Nephron (organoid): ENCODE results near the gene CDHR3.

Experiments used
- H3K27ac Mint-ChIP-seq, 3 experiments: 2 replicates each; pipeline ENCODE4 v1.8.0; 2020; ENCODE audit warnings: mixed read lengths in 3 of 3, mild to moderate bottlenecking in 2 of 3, moderate library complexity in 1 of 3
- H3K27me3 Mint-ChIP-seq: 2 replicates; pipeline ENCODE4 v1.8.0; 2021; ENCODE audit warnings: low read depth, mild to moderate bottlenecking, moderate library complexity, mixed read lengths
- H3K36me3 Mint-ChIP-seq: 2 replicates; pipeline ENCODE4 v1.8.0; 2020; ENCODE audit warnings: low read depth, mixed read lengths
- H3K4me1 Mint-ChIP-seq: 2 replicates; pipeline ENCODE4 v1.8.0; 2020; ENCODE audit warnings: mixed read lengths
- H3K4me3 Mint-ChIP-seq, 3 experiments: 2 replicates each; pipeline ENCODE4 v1.8.0; 2020; ENCODE audit warnings: mild to moderate bottlenecking in 3 of 3, mixed read lengths in 3 of 3, moderate library complexity in 2 of 3
- H3K9me3 Mint-ChIP-seq: 2 replicates; pipeline ENCODE4 v1.8.0; 2020; ENCODE audit warnings: mixed read lengths
- TF ChIP-seq, protein P1 (sequence below), 3 experiments: fragments of 200-600 bp; sonication (generic); IDR thresholded peaks; one replicate each; pipeline ENCODE4 v1.5.0; 2021; ENCODE audit warnings: antibody characterized with exemption in 3 of 3; ENCODE audit not compliant: unreplicated experiment in 3 of 3

CDHR3 gene

GRCh38 chr7:106016331-106016730 is 53.3 kb downstream of the CDHR3 start:
- Mint-ChIP-seq H3K9me3 (no peaks in the 10 kb centered on the region), H3K27me3 (peaks cover 27% of the 10 kb centered on the region), H3K36me3 (no peaks in the 10 kb centered on the region), H3K4me1 (peaks cover 35% of the 10 kb centered on the region), H3K4me3 (peak overlapping the region in 1 of 3 experiments; percentile 2), H3K27ac (peak overlapping the region; percentile 42 to 46 (median 45))
- TF ChIP-seq, protein P1, sequence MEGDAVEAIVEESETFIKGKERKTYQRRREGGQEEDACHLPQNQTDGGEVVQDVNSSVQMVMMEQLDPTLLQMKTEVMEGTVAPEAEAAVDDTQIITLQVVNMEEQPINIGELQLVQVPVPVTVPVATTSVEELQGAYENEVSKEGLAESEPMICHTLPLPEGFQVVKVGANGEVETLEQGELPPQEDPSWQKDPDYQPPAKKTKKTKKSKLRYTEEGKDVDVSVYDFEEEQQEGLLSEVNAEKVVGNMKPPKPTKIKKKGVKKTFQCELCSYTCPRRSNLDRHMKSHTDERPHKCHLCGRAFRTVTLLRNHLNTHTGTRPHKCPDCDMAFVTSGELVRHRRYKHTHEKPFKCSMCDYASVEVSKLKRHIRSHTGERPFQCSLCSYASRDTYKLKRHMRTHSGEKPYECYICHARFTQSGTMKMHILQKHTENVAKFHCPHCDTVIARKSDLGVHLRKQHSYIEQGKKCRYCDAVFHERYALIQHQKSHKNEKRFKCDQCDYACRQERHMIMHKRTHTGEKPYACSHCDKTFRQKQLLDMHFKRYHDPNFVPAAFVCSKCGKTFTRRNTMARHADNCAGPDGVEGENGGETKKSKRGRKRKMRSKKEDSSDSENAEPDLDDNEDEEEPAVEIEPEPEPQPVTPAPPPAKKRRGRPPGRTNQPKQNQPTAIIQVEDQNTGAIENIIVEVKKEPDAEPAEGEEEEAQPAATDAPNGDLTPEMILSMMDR (IDR thresholded peaks at IDR 0.05; ENCODE audit: unreplicated experiment in 3 of 3) = no peak

DNA sequence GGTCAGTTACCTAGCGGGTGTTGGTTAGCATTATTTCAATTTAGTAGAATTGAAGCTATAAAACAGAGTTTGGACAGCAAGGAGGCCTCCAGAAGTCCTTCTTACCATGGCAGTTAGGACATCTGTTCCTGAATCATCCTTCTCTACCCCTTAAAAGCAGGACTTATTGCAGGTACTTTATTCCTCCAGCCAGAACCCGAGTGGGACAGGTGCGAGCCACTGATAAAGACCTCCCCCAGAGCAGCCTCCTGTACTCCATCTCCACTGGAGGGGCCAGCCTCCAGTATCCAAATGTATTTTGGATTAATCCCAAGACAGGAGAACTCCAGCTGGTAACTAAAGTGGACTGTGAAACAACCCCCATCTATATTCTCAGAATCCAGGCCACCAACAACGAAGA is 54.6 kb downstream of the CDHR3 start:
- H3K27ac Mint-ChIP-seq = no peak overlapping the region

GRCh38 chr7:106018566-106019469 is 55.8 kb downstream of the CDHR3 start:
- no peak overlapping the region for H3K4me3 Mint-ChIP-seq
- TF ChIP-seq, protein P1 (IDR thresholded peaks at IDR 0.05; ENCODE audit: unreplicated experiment in 3 of 3) = no peak

More for the DNA sequence above, 54.6 kb downstream of the CDHR3 start:
- TF ChIP-seq, protein P1 (IDR thresholded peaks at IDR 0.05; ENCODE audit: unreplicated experiment in 3 of 3) = no peak
- Mint-ChIP-seq H3K27me3 (peaks cover 30% of the 10 kb centered on the region), H3K4me1 (peaks cover 41% of the 10 kb centered on the region), H3K4me3 (no peak overlapping the region), H3K9me3 (no peaks in the 10 kb centered on the region), H3K36me3 (no peaks in the 10 kb centered on the region)

DNA sequence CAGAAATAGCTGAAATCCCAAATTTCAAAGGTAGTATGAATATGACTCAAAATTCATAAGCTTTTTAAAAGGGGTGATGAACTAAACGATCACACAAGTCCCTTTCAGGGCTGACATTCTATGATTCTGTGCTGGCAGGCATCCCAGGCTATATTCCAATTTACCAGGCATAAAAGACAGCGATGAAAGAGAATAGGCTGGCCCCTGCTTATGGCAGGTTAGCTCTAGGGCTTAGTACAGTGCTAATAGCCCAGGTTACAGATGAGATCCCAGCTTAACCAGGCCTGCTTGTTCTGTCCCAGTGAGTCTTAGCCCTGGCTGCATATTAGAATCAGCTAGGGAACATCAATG is 56.4 kb downstream of the CDHR3 start:
- Mint-ChIP-seq H3K36me3 (no peaks in the 10 kb centered on the region), H3K9me3 (no peaks in the 10 kb centered on the region), H3K27ac (no peak overlapping the region), H3K4me1 (peaks cover 41% of the 10 kb centered on the region), H3K4me3 (no peak overlapping the region), H3K27me3 (peaks cover 32% of the 10 kb centered on the region)
- TF ChIP-seq, protein P1 (IDR thresholded peaks at IDR 0.05; ENCODE audit: unreplicated experiment in 3 of 3) = no peak

More at GRCh38 chr7:106018566-106019469, 55.8 kb downstream of the CDHR3 start:
- H3K27ac Mint-ChIP-seq = peak overlapping the region in 1 of 3 experiments; percentile 27
- H3K4me1 Mint-ChIP-seq = peaks cover 41% of the 10 kb centered on the region
- no peaks in the 10 kb centered on the region for H3K36me3 Mint-ChIP-seq
- H3K9me3 Mint-ChIP-seq = no peaks in the 10 kb centered on the region
- H3K27me3 Mint-ChIP-seq = peaks cover 32% of the 10 kb centered on the region

DNA sequence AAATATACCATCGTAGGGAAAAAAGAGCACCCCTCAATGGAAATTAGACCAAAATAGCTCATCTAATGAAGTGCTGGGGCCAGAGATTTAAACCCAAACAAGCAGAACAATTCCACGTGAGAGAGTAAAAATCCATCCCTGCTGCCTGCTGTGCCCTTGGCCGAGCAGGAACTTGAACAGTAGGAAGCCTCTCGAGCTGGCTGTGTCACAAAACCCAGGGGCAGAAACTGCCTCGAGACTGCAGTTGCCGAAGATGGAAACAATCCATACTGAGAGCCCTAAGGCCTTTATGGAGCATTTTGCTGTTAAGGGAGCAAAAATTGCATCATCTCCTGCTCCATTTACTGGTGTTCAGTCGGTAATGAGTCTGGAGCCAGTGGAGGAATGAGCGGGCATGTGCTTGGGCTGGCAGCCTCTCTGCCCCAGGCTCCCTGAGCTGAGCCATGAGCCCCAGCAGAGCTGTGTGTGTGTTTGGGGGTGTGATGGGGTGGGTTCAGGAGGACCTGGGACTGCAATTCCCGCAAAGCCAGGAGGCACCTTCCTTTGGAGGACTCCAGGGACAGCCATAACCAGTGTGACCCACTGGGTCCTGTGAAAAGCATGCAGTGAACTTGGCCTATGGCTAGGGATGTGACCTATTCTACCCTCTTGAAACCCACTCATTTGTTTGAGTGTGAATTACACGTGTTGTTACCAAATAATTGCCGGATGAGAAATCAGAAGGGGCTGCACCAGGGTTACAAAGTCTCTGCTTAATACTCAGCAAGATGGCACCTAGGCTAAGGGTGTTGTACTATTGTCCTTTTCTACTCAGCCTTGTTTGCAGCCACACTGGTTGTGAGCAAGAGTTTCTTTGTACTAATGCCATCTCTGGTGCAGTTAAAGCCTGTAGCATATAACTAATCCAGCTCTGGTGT is 58.3 kb downstream of the CDHR3 start:
- Mint-ChIP-seq H3K4me1 (peaks cover 31% of the 10 kb centered on the region), H3K4me3 (no peak overlapping the region), H3K27me3 (peaks cover 26% of the 10 kb centered on the region), H3K9me3 (no peaks in the 10 kb centered on the region), H3K27ac (peak overlapping the region in 1 of 3 experiments; percentile 8), H3K36me3 (no peaks in the 10 kb centered on the region)
- TF ChIP-seq, protein P1 (IDR thresholded peaks at IDR 0.05; ENCODE audit: unreplicated experiment in 3 of 3) = no peak
